Ectodermal cell (in vitro differentiated cells): Measurements from ENCODE around the gene KDM2A.

Source experiments
- H3K27ac ChIP-seq: 2 replicates; pipeline ENCODE4 v1.7.0; 2013; ENCODE audit warnings: mild to moderate bottlenecking, low read depth, low read length; ENCODE audit not compliant: insufficient read depth, poor library complexity, severe bottlenecking
- H3K27me3 ChIP-seq: 2 replicates; pipeline ENCODE4 v1.7.0; 2013; ENCODE audit warnings: mild to moderate bottlenecking, low read length; ENCODE audit not compliant: insufficient read depth, control insufficient read depth, poor library complexity, severe bottlenecking
- H3K36me3 ChIP-seq: one replicate; pipeline ENCODE4 v1.7.0; 2013; ENCODE audit warnings: low read length; ENCODE audit not compliant: control insufficient read depth, insufficient read depth
- H3K4me1 ChIP-seq: one replicate; pipeline ENCODE4 v1.7.0; 2013; ENCODE audit warnings: low read length; ENCODE audit not compliant: control insufficient read depth, insufficient read depth
- H3K4me3 ChIP-seq: 2 replicates; pipeline ENCODE4 v1.7.0; 2013; ENCODE audit warnings: low read depth, low read length, control low read depth; ENCODE audit not compliant: insufficient read depth
- H3K9me3 ChIP-seq: 2 replicates; pipeline ENCODE4 v1.7.0; 2013; ENCODE audit warnings: mild to moderate bottlenecking, low read length, moderate library complexity; ENCODE audit not compliant: control insufficient read depth
- WGBS, 2 experiments: methylation state at CpG; one replicate each; pipeline ENCODE4 v1.1.7; 2013; ENCODE audit warnings: missing lambda C conversion rate in 2 of 2; 5-methylcytosine and 5-hydroxymethylcytosine counted together

The KDM2A gene

DNA sequence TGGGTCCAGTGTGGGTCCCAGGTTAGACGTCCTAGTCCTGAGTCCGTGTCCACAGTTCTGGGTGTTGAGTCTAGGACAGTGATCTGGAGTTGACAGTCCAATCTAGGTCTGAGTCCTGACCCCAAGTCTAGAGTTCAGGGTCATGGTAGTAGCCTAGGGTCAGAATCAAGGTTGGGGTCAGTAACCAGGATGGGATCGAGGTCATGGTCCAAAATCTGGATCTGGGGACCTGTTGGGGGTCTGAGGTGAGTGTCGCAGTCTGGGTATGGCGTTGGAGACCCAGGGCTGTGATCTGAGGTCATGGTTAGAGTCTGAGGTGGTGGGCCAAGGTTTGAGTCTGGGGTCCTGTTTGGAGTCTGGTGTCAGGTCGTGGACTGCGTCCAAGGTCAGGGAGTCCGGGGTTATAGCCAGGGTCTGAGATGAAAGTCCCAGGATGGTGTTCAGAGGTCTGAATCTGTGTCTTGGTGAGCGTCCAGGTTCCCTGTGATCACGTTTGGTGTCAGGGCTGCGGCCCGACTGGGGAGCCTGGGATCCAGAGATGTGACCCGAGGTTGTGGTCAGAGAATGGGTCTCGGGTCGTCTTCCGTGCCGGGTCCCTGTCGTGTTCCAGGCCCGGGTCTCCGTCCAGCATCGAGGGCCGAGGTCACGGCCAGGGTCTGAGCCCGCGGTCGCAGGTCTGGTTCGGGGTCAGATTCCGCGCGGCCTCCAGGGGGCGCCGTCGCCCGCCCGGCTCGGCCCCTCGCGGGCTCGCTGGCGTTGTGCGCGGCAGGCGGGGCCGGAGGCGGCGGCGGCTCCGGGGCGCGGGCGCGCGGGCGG is 146.8 kb downstream of the KDM2A start:
- Histone ChIP-seq H3K4me1 (peaks cover 29% of the 10 kb centered on the region), H3K27ac (no peak overlapping the region), H3K36me3 (no peaks in the 10 kb centered on the region), H3K27me3 (peaks cover 25% of the 10 kb centered on the region), H3K9me3 (no peaks in the 10 kb centered on the region), H3K4me3 (no peak overlapping the region)
- WGBS, 2 experiments, result 17 to 18% methylated on average over 54 of the region's 54 CpGs

DNA sequence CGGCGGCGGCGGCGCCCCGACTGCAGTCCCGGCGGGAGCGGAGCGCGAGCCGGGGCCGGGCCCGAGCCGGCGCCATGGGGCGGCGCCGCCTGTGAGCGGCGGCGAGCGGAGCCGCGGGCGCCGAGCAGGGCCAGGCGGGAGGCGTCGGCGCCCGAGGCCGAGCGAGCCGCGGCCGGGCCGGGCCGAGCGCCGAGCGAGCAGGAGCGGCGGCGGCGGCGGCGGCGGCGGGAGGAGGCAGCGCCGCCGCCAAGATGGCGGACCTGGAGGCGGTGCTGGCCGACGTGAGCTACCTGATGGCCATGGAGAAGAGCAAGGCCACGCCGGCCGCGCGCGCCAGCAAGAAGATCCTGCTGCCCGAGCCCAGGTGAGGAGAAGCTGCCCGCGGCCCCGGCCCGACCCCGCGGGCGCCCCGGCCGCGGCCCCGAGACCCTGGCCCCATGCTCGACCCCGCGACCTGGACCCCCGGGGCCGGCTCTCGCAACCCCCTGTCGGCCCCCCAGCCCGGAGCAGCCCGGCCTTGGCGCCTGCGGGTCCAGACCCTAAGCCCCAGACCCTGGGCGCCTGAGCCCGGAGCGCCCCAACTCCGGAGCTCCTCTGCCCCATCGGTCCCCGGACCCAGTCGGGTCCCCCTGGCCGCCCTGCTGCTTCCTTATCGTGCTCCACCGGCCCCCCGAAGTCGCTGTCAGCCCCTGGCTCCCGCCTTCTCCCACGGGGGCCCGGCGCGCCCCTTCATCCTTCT is 147.6 kb downstream of the KDM2A start, which contains the start of gene GRK2:
GRK2 (plus strand) TSS at position 25 of the 739 bp plus-strand sequence; CDS start at position 252, 227 bp downstream.
- WGBS, 2 experiments, result 0 to 1% methylated on average over 103 of the region's 103 CpGs
- Histone ChIP-seq H3K4me1 (peaks cover 37% of the 10 kb centered on the region), H3K36me3 (no peaks in the 10 kb centered on the region), H3K9me3 (no peaks in the 10 kb centered on the region), H3K27ac (no peak within 1 kb of the TSS), H3K4me3 (peak within 1 kb of the TSS; percentile 86), H3K27me3 (peaks cover 24% of the 10 kb centered on the region)

DNA sequence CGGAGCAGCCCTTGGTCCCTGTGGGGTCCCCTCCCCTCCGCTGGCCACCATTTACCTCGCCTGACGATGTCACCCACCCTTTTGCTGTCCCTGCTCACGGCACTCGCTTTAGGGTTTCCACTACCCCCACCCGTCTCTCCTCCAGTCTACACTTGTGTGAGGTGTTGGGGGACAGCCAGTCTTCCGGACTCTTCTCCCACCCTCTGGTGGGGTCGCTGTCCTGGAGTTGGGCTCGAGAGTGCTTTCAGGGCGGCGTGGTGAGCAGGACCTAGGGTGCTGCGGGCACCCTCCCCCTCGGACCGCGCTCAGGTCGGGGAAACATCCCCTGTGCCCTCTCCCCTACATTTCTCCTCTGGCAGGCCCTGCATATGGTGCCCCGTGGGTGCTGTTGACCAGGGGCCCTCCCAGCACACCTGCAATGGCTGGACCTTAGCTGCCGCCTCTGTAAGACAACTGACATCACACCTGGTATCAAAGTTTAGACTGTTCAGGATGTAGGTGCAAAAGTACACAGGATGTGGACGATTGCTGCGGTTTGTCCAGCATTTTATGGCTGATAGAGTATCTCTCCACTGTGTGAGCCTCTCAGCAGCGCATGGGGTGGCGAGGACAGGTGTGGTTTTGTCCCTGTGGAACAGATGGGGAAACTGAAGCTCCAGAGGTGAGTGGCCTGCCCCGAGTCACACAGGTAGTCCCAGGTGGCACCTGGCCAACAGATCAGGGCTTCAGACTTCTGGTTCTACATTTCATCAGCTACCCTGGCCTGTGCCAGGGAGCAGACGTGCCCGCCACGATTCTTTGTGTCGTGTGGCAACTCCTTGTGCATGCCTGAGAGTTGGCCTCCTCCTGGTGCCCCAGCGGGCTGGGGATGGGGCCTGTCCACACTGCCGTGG is 148.4 kb downstream of the KDM2A start:
- WGBS, 2 experiments, result 47 to 49% methylated on average over 30 of the region's 30 CpGs
- Histone ChIP-seq H3K36me3 (no peaks in the 10 kb centered on the region), H3K4me3 (peak overlapping the region; percentile 86), H3K27me3 (peaks cover 16% of the 10 kb centered on the region), H3K27ac (no peak overlapping the region), H3K9me3 (no peaks in the 10 kb centered on the region), H3K4me1 (peaks cover 39% of the 10 kb centered on the region)

DNA sequence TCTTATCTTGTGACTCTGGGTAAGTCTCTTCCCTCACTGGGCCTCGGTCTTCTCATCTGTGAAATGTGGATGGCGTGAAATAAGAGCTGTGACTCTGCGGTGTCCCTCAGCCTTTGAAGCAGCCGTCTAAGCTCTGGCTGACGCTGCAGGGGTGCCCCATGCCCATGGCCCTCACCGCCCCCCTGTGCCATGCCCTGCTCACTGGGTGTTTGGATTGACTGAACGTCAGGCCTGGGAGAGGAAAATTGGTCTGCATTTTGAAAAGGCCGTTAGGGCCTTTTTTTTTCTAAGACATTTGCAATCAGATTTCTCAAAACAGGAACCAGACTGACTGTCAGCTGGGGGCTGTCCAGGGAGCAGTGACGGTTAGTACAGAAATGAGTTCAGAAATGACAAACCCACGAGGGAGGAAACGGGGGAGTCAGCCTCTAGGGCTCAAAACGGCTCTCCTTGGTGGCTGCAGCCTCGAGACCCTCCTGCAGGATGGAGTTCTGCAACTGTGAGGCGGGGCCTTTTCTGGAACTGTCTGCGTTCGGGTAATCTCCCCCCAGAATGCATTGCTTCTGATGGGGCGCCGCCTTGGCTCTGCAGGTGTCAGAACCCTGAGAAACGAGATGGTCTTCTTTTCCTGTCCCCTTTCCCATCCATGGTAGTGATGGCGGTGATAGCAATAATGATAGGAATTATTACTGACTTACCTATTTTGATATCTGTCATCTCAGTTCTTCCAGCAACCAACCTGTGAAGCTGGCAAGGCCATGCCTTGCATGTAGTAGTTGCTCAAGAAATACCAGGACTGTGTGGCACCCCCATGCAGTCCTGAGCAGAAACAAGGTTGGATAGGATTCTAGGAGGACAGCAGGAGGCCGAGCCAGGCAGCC is 149.3 kb downstream of the KDM2A start:
- peaks cover 15% of the 10 kb centered on the region for H3K27me3 ChIP-seq
- no peak overlapping the region for H3K4me3 ChIP-seq
- no peaks in the 10 kb centered on the region for H3K36me3 ChIP-seq
- H3K27ac ChIP-seq, result no peak overlapping the region
- 91 to 92% methylated on average over 20 to 21 of the region's 21 CpGs for WGBS, 2 experiments
- H3K9me3 ChIP-seq, result no peaks in the 10 kb centered on the region
- peaks cover 39% of the 10 kb centered on the region for H3K4me1 ChIP-seq

DNA sequence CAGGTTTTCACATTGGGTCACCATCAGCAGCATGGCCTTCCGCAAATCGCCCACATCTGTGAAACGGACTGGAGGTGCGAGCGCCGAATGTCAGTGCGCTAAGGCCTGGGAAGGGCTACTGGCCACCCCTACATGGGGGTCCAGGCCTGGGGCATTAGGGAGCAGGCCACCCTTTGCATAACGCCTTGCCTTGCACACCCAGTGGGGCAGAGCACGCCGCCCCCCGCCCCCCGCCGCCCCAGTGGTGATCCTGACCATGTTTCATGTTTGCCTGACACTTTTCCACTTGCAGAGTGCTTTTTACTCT is 149.9 kb downstream of the KDM2A start:
- H3K4me1 ChIP-seq, result peaks cover 42% of the 10 kb centered on the region
- peaks cover 15% of the 10 kb centered on the region for H3K27me3 ChIP-seq
- H3K27ac ChIP-seq, result no peak overlapping the region
- H3K36me3 ChIP-seq, result no peaks in the 10 kb centered on the region
- WGBS, 2 experiments, result 94 to 96% methylated on average over 13 of the region's 13 CpGs
- no peaks in the 10 kb centered on the region for H3K9me3 ChIP-seq
- no peak overlapping the region for H3K4me3 ChIP-seq

DNA sequence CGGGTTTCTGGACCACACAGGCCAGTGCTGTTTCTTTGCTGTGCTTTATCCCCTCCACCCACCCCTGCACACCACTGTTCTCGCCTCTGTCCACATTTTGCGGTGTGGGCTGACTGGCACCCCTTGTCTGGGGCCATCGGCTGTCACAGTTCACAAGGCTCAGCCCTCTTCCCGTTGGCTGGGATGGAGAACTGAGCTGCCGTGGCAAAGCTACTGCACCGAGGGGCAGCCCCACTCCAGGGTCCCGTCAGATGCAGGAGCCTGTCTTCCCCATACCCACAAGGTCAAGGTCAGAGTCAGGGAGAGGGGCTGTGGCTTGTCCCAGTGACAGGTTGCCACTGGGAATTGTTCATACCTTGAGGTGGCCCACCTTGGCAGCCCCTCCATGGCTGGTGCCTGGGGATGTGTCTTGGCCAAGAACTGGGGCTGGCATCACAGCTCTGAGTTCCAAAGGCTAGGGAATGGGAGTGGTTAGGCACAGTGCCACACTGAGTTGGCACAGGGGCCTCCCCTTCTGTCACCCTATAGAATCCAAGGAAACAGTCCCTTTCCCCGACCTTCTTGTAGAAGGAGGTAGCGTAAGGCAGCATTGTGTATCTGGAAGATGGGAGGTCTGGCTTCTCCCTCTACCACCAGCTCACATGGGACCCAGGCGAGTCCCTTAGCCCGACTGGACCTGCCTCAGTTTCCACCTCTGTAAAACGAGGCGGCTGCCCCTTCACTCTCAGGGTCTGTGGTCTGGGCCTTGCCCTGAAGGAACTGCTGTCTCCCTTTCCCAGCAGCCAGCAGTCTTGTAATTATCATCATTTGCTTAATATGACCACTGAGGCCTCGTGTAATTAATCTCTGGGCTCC is 150.6 kb downstream of the KDM2A start:
- Histone ChIP-seq H3K27me3 (peaks cover 14% of the 10 kb centered on the region), H3K4me3 (peak overlapping the region; percentile 13), H3K4me1 (peaks cover 42% of the 10 kb centered on the region), H3K9me3 (no peaks in the 10 kb centered on the region), H3K27ac (peak overlapping the region; percentile 36), H3K36me3 (no peaks in the 10 kb centered on the region)
- 79 to 81% methylated on average over 15 of the region's 15 CpGs for WGBS, 2 experiments

DNA sequence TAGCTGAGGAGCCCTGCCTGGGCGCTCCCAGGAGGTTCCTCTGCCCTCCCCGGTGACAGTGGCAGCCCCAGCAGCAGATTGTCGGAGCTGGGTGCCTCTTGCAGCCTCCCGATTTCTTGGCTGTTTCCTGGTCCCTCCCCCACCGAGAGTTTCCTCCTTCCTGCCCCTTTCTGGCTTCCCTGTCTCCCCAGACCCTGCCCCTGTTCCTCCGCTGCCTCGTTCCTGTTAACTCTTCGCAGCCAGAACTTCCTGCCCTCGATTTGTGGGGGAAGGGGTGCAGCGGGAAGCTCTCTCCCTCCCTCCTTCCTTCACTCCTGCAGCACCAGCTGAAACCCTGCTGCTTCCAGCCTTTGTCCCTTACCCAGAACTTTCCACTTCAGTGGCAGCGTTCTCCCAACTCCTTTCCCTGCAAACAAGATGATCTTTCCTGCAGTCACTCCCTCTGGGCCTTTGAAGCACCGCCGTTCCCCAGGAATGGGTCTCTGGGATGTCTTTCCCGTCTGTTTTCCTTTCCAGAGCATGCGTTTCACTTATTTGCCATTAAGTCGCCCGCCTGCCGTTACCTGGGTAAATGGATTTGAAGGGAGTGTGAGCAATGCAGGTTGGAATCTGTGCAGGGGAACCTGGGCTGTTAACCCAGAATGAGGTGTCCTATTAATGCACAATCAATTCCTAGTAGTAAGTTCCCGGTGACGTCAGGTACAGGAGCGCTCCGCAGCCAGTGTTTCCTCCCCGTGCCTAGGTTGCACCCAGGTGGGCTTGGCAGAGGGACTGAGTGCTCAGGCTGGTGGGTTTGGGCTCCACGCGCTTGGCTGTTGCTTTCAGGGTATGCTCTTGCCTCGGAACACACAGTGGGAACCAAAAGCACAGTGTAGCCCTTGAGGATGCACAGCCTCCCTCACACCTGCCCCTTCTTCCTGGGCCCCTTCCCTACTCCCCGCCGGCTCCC is 151.5 kb downstream of the KDM2A start:
- Histone ChIP-seq H3K27me3 (peaks cover 4% of the 10 kb centered on the region), H3K4me1 (peaks cover 42% of the 10 kb centered on the region), H3K9me3 (no peaks in the 10 kb centered on the region), H3K36me3 (no peaks in the 10 kb centered on the region), H3K27ac (peak overlapping the region; percentile 44), H3K4me3 (peak overlapping the region; percentile 7)
- 34 to 36% methylated on average over 28 of the region's 28 CpGs for WGBS, 2 experiments

DNA sequence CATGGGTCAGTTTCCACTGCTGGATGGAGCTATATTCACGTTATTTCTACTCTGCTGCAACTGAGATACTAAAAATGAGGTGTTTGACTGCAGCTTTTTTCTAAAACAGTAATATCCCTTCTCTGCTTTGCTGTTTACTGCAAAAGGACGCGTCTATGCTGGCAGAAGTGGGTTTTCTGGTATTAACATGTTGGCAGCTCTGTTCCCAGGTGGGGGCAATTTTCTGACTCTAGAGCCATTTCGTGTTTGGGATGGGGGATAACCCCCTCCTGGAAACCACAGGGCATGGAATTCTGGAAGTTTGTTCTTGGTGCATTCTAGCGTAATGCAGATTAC is 152.1 kb downstream of the KDM2A start:
- Histone ChIP-seq H3K4me3 (no peak overlapping the region), H3K36me3 (no peaks in the 10 kb centered on the region), H3K27ac (no peak overlapping the region), H3K9me3 (no peaks in the 10 kb centered on the region), H3K27me3 (no peaks in the 10 kb centered on the region), H3K4me1 (peaks cover 42% of the 10 kb centered on the region)
- 84 to 88% methylated on average over 5 of the region's 5 CpGs for WGBS, 2 experiments
